Caco-2 (cell line): Measurements from ENCODE around the gene SBSN. TPM values are rescaled to one million over a fixed set of nuclear protein-coding genes. Genes with fewer than 3 reads are reported as not detected.

Experiments used
- BruUV-seq: library from RNA; stranded (reverse); fragments of 400-500 nt; replicated peaks from 2 replicates; lab custom pipeline; 2021; lab: Mats Ljungman, UMichigan
- CTCF ChIA-PET: fragments of 300-600 bp; sonication (Branson Sonifier 250); formaldehyde crosslinking; loops from one replicate; lab custom pipeline; 2022; ENCODE audit warnings: antibody characterized with exemption; lab: Charles Lee
- POLR2A ChIA-PET: fragments of 300-600 bp; sonication (Branson Sonifier 250); formaldehyde crosslinking; loops from one replicate; lab custom pipeline; 2022; ENCODE audit warnings: antibody characterized with exemption; lab: Charles Lee
- DNase-seq, 2 experiments: peaks; one replicate each; pipeline versions ENCODE4 v3.0.0 to v3.0.0-alpha.2; 2020 to 2022
- H3K27me3 ChIP-seq: replicated peaks from 2 replicates; pipeline ENCODE4 v1.6.0; 2011; ENCODE audit warnings: low read length; ENCODE audit not compliant: control insufficient read depth, insufficient read depth
- H3K36me3 ChIP-seq: 2 replicates; pipeline ENCODE4 v1.5.1; 2011; ENCODE audit warnings: low read length; ENCODE audit not compliant: control insufficient read depth, insufficient read depth
- H3K4me1 ChIP-seq: fragments of 250-450 bp; sonication (Bioruptor Pico); 2 replicates; pipeline ENCODE4 v1.5.1; 2020; ENCODE audit warnings: mild to moderate bottlenecking
- H3K4me3 ChIP-seq: 2 replicates; pipeline ENCODE4 v1.5.1; 2011; ENCODE audit warnings: low read depth, mild to moderate bottlenecking, control low read depth, low read length
- H3K9me3 ChIP-seq: fragments of 250-450 bp; sonication (Bioruptor Pico); 2 replicates; pipeline ENCODE4 v1.5.1; 2020; ENCODE audit warnings: mild to moderate bottlenecking, moderate library complexity
- H3K27ac Mint-ChIP-seq: one replicate; pipeline ENCODE4 v1.8.0; 2022; ENCODE audit warnings: mixed read lengths; ENCODE audit not compliant: unreplicated experiment
- H3K27me3 Mint-ChIP-seq: one replicate; pipeline ENCODE4 v1.8.0; 2022; ENCODE audit warnings: mixed read lengths; ENCODE audit not compliant: insufficient read depth, unreplicated experiment
- H3K36me3 Mint-ChIP-seq: one replicate; pipeline ENCODE4 v1.8.0; 2022; ENCODE audit warnings: mild to moderate bottlenecking, mixed read lengths; ENCODE audit not compliant: insufficient read depth, unreplicated experiment
- H3K4me1 Mint-ChIP-seq: one replicate; pipeline ENCODE4 v1.8.0; 2022; ENCODE audit warnings: low read depth, mixed read lengths; ENCODE audit not compliant: unreplicated experiment
- H3K4me3 Mint-ChIP-seq: one replicate; pipeline ENCODE4 v1.8.0; 2022; ENCODE audit warnings: mild to moderate bottlenecking, moderate library complexity, mixed read lengths; ENCODE audit not compliant: unreplicated experiment
- H3K9me3 Mint-ChIP-seq: one replicate; pipeline ENCODE4 v1.8.0; 2022; ENCODE audit warnings: mixed read lengths; ENCODE audit not compliant: unreplicated experiment
- intact Hi-C: fragments of 100-400 bp; cut with micrococcal nuclease; formaldehyde crosslinking; loops from one replicate; pipeline ENCODE4 v1.10.0; 2022; ENCODE audit not compliant: unreplicated experiment
- total RNA-seq: library from RNA; stranded (reverse); gene quantifications from 2 replicates; pipeline ENCODE4 v1.2.3, GENCODE V29; 2022
- TF ChIP-seq, protein P1 (sequence below), 2 experiments: fragments of 200-600 bp in 1 of 2; IDR thresholded peaks; 1 replicate in 1 of 2; 2 replicates in 1 of 2; pipeline versions ENCODE4 v1.5.1 to v1.8.0; 2011 to 2022; ENCODE audit warnings: antibody characterized with exemption in 1 of 2, control low read depth in 1 of 2, inconsistent platforms in 1 of 2, low read depth in 1 of 2, low read length in 1 of 2, mild to moderate bottlenecking in 1 of 2, moderate library complexity in 1 of 2; ENCODE audit not compliant: insufficient read depth in 1 of 2, severe bottlenecking in 1 of 2, unreplicated experiment in 1 of 2

The SBSN gene
- total RNA-seq, 1 experiment from 2014 or later, result not detected

DNA sequence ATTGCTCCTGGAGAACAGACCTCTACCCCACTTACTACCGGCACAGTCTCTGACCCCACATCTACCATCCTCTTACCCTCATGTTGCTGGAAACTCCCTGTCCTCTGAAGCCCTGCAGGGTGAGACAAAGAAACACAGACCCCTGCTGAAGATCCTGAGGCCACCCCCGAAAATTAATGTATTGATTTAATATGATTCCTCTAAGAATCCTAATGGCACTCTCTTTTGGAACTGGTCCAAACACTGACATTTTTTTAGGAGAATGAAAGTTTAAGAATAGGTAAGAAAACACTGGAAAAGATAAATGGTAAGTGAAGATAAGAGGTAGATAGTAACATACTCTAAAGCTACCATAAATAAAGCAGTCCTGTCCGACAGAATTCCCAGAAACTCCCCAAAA is 20.0 kb downstream of the SBSN start:
- no peak overlapping the region for H3K4me3 ChIP-seq

DNA sequence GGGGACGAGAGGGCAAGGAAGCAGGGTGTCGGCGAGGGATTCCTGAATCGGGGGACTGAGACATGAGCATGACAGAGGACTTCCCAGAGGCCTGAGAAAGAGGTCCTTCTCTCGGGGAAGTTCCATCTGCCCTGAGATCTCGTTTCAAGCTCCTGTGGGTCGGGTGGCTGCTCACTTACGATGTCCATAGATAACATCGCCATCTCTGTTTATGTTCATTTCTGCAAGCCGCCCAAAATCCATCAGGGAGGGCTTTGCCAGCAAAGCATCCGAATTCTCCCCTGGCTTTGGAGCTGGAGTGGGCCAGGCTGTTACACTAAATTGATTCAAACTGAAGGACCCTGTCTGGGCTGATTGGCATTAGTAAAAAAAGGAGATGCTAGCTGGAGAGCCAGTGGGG is 20.6 kb downstream of the SBSN start:
- Mint-ChIP-seq H3K36me3 (peaks cover 66% of the 10 kb centered on the region), H3K27ac (no peak overlapping the region)
- CTCF ChIA-PET, result no interaction called here

More for the DNA sequence above, 20.0 kb downstream of the SBSN start:
- peaks cover 61% of the 10 kb centered on the region for H3K36me3 Mint-ChIP-seq
- H3K9me3 ChIP-seq, result no peaks in the 10 kb centered on the region
- no TSS peak for BruUV-seq
- H3K9me3 Mint-ChIP-seq, result no peaks in the 10 kb centered on the region
- peak overlapping the region; percentile 99 for H3K4me3 Mint-ChIP-seq
- DNase-seq, result no peak
- CTCF ChIA-PET, result interaction anchor here (1.3 kb wide), 1 partner anchor 13 kb away, joined by 6 read pairs; no protein-coding TSS in a partner anchor
- peaks cover 9% of the 10 kb centered on the region for H3K36me3 ChIP-seq
- POLR2A ChIA-PET, result no interaction called here
- intact Hi-C loops, result no loop called here
- H3K4me1 Mint-ChIP-seq, result peaks cover 10% of the 10 kb centered on the region
- peak overlapping the region; percentile 99 for H3K27ac Mint-ChIP-seq
- TF ChIP-seq, protein P1, sequence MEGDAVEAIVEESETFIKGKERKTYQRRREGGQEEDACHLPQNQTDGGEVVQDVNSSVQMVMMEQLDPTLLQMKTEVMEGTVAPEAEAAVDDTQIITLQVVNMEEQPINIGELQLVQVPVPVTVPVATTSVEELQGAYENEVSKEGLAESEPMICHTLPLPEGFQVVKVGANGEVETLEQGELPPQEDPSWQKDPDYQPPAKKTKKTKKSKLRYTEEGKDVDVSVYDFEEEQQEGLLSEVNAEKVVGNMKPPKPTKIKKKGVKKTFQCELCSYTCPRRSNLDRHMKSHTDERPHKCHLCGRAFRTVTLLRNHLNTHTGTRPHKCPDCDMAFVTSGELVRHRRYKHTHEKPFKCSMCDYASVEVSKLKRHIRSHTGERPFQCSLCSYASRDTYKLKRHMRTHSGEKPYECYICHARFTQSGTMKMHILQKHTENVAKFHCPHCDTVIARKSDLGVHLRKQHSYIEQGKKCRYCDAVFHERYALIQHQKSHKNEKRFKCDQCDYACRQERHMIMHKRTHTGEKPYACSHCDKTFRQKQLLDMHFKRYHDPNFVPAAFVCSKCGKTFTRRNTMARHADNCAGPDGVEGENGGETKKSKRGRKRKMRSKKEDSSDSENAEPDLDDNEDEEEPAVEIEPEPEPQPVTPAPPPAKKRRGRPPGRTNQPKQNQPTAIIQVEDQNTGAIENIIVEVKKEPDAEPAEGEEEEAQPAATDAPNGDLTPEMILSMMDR (IDR thresholded peaks at IDR 0.05; ENCODE audit: insufficient read depth in 1 of 2, low read depth in 1 of 2, low read length in 1 of 2, severe bottlenecking in 1 of 2, unreplicated experiment in 1 of 2), result no peak
- H3K4me1 ChIP-seq, result peaks cover 11% of the 10 kb centered on the region
- H3K27me3 Mint-ChIP-seq, result no peaks in the 10 kb centered on the region
- no peaks in the 10 kb centered on the region for H3K27me3 ChIP-seq

DNA sequence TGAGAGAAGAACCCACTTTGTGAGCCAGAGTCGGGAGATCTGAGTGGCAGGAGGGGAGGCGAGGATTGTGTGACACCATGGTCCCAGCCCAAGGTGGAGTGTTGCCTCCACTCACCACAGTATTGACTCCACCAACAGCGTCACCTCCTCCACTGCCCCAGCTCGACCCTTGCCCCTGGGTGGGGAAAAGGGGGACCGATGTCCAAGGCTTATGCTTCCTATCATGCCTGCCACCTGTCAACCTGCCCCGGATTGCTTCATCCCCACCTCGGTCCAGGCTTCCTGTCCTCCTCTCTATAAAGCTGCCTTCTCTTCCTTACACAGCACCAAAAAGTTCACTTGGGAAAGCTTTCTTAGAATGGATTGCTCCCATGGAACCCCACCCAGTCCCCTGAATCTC is 22.1 kb downstream of the SBSN start:
- no TSS peak for BruUV-seq
- Mint-ChIP-seq H3K4me1 (peaks cover 23% of the 10 kb centered on the region), H3K27me3 (no peaks in the 10 kb centered on the region), H3K4me3 (no peak overlapping the region), H3K9me3 (no peaks in the 10 kb centered on the region), H3K36me3 (peaks cover 82% of the 10 kb centered on the region), H3K27ac (no peak overlapping the region)
- H3K9me3 ChIP-seq, result no peaks in the 10 kb centered on the region
- no peak overlapping the region for H3K4me3 ChIP-seq
- H3K36me3 ChIP-seq, result peaks cover 9% of the 10 kb centered on the region
- TF ChIP-seq, protein P1 (IDR thresholded peaks at IDR 0.05; ENCODE audit: insufficient read depth in 1 of 2, low read depth in 1 of 2, low read length in 1 of 2, severe bottlenecking in 1 of 2, unreplicated experiment in 1 of 2), result no peak
- H3K4me1 ChIP-seq, result peaks cover 11% of the 10 kb centered on the region
- ChIA-PET CTCF (interaction anchor here (0.5 kb wide), 1 partner anchor 154 kb away, joined by 3 read pairs; no protein-coding TSS in a partner anchor), POLR2A (interaction anchor here (0.6 kb wide), 1 partner anchor 173 kb away, joined by 8 read pairs; no protein-coding TSS in a partner anchor)
- no peaks in the 10 kb centered on the region for H3K27me3 ChIP-seq
- intact Hi-C loops, result no loop called here
- no peak for DNase-seq

More for the DNA sequence above, 20.6 kb downstream of the SBSN start:
- POLR2A ChIA-PET, result no interaction called here
- intact Hi-C loops, result no loop called here
- TF ChIP-seq, protein P1 (IDR thresholded peaks at IDR 0.05; ENCODE audit: insufficient read depth in 1 of 2, low read depth in 1 of 2, low read length in 1 of 2, severe bottlenecking in 1 of 2, unreplicated experiment in 1 of 2), result no peak
- Mint-ChIP-seq H3K4me3 (no peak overlapping the region), H3K4me1 (peaks cover 14% of the 10 kb centered on the region), H3K9me3 (no peaks in the 10 kb centered on the region), H3K27me3 (no peaks in the 10 kb centered on the region)
- Histone ChIP-seq H3K36me3 (peaks cover 9% of the 10 kb centered on the region), H3K4me3 (no peak overlapping the region), H3K9me3 (no peaks in the 10 kb centered on the region), H3K4me1 (peaks cover 11% of the 10 kb centered on the region), H3K27me3 (no peaks in the 10 kb centered on the region)
- no TSS peak for BruUV-seq
- no peak for DNase-seq
